GM12864 (cell line): ENCODE measurements around the gene PKN1.

Source experiments
- DNase-seq: peaks from one replicate; pipeline ENCODE4 v3.0.0-alpha.2; 2011; ENCODE audit warnings: low read depth
- H3K4me3 ChIP-seq: 2 replicates; pipeline ENCODE4 v1.5.1; 2011; ENCODE audit warnings: mild to moderate bottlenecking, low read depth, low read length, control low read depth
- TF ChIP-seq, protein P1 (sequence below): IDR thresholded peaks from 2 replicates; pipeline ENCODE4 v1.5.1; 2011; ENCODE audit warnings: low read depth, mild to moderate bottlenecking, moderate library complexity, low read length, control low read depth, inconsistent platforms; ENCODE audit errors: missing control alignments

Gene PKN1

GRCh38 chr19:14407605-14408484, 25.3 kb upstream of the PKN1 start:
- TF ChIP-seq, protein P1, sequence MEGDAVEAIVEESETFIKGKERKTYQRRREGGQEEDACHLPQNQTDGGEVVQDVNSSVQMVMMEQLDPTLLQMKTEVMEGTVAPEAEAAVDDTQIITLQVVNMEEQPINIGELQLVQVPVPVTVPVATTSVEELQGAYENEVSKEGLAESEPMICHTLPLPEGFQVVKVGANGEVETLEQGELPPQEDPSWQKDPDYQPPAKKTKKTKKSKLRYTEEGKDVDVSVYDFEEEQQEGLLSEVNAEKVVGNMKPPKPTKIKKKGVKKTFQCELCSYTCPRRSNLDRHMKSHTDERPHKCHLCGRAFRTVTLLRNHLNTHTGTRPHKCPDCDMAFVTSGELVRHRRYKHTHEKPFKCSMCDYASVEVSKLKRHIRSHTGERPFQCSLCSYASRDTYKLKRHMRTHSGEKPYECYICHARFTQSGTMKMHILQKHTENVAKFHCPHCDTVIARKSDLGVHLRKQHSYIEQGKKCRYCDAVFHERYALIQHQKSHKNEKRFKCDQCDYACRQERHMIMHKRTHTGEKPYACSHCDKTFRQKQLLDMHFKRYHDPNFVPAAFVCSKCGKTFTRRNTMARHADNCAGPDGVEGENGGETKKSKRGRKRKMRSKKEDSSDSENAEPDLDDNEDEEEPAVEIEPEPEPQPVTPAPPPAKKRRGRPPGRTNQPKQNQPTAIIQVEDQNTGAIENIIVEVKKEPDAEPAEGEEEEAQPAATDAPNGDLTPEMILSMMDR: no peak
- no peak overlapping the region for H3K4me3 ChIP-seq

DNA sequence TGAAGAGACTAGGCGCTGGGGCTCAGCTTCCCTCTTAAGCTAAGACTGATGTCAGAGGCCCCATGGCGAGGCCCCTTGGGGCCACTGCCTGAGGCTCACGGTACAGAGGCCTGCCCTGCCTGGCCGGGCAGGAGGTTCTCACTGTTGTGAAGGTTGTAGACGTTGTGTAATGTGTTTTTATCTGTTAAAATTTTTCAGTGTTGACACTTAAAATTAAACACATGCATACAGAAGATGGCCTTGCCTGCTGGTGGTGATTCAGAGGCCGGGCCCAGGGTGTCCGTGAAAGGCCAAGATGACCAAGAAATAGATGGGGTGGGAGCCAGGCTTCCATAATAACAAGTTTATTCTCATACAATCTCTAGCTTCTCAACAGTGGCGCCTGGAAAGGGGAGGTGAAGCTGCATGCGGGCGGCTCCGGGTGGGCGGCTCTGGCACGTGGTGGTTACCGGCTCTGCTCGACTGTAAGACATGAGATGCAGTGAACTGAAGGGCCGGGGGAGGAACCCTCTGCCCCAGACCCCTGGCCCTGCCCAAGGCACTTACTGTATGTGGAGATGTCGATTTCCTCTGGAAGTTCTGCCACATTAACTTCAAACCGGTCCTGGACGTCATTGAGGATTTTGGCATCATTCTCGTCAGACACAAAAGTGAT, 24.5 kb upstream of the PKN1 start:
- TF ChIP-seq, protein P1: no peak
- no peak for DNase-seq
- H3K4me3 ChIP-seq: no peak overlapping the region

More at GRCh38 chr19:14407605-14408484, 25.3 kb upstream of the PKN1 start:
- no peak for DNase-seq

DNA sequence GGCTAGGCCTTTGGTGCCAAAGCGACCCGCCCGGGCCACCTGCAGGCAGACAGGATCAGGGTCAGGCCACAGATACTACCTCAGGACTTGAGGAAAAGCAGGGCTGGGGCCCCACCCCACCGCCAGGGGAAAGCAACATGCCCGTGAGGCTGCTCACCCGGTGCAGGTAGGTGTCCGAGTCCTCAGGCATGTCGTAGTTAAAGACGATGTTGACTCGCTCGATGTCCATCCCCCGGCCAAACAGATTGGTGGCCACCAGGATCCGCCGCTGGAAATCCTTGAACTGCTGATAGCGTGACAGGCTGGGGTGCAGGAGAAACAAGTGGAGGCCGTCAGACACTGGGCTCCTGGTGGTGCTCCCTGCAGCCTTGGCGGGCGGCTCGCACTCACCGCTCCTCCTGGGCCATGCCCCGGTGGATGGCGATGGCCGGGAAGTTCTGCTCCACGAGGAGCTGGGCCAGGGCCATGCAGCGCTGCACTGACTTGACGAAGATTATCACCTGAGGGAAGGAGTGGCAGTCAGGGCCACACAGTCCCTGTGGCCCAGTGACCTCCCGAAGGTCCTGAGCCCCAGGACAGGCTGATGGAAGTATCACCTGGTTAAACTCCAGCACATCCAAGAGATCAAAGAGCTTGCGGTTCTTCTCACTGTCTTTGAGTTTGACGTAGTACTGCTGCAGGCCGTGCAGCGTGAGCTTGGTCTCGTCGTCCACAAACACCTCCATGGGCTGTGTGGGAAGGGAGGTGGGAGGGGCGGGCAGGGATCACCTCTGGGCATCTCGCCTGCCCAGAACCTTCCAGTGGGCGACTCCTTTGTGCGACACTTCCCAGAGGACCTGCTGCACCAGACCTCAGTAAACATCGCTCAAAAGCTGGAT, 23.7 kb upstream of the PKN1 start:
- TF ChIP-seq, protein P1: no peak

GRCh38 chr19:14410091-14411051, 22.7 kb upstream of the PKN1 start:
- TF ChIP-seq, protein P1: no peak
- DNase-seq: no peak

More for the DNA sequence above, 23.7 kb upstream of the PKN1 start:
- H3K4me3 ChIP-seq: no peak overlapping the region
- DNase-seq: no peak

DNA sequence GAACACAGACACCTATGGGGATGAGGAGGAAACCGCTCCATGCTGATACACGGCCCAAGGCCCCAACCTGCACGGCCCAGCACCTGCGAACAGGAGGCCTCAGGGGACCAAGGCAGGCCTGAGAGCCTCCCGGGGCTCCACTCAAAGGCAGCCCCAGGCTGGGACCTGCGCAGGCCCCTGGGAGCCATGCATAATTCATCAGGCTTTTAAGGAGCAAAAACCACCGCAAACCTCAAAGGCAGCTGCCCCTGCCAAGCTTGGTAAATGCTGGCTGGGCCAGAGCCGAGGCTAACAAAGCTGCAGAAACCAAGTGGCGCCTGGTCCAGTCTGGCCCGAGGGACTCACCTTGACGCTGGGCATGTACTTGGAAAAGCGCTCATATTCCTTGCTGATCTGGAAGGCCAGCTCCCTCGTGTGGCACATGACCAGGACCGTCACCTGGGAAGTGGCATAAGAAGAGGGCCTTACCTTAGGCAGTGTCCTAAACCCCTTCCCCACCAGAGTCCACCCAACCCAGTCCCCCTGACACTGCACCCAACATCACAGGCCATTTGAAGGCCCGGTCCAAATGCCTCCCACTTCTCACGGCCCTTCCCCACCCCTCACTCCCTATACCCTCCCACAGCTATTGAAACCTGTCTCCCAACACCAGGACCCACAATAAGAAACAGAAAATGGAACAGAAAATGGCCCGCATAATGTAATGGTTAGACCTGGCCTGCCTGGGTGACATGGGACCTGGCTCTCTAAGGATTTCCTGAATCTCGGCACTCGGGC, 21.8 kb upstream of the PKN1 start:
- DNase-seq: no peak
- TF ChIP-seq, protein P1: no peak
- no peak overlapping the region for H3K4me3 ChIP-seq

More at GRCh38 chr19:14410091-14411051, 22.7 kb upstream of the PKN1 start:
- no peak overlapping the region for H3K4me3 ChIP-seq
